OCI-LY1 (cell line): ENCODE data around the gene DNAJC7.

ENCODE experiments used
- H2AFZ ChIP-seq: fragments of 200-600 bp; sonication (generic), shearing (Covaris generic); 2 replicates; pipeline ENCODE4 v1.6.0; 2014; ENCODE audit warnings: antibody characterized with exemption, mild to moderate bottlenecking, low read length
- H3F3A ChIP-seq: fragments of 200-600 bp; sonication (generic), shearing (Covaris generic); 2 replicates; pipeline ENCODE4 v1.6.0; 2014; ENCODE audit warnings: mild to moderate bottlenecking, antibody characterized with exemption, low read length, moderate library complexity; ENCODE audit not compliant: insufficient read depth
- H3K27ac ChIP-seq: fragments of 200-600 bp; sonication (generic); 2 replicates; pipeline ENCODE4 v1.5.1; 2014; ENCODE audit warnings: low read length, mixed run types, mild to moderate bottlenecking, low read depth; ENCODE audit not compliant: poor library complexity, severe bottlenecking
- H3K27me3 ChIP-seq: fragments of 200-600 bp; sonication (generic); 2 replicates; pipeline ENCODE4 v1.6.0; 2014; ENCODE audit warnings: antibody characterized with exemption, mild to moderate bottlenecking, low read length, moderate library complexity; ENCODE audit not compliant: insufficient read depth
- H3K36me3 ChIP-seq: fragments of 200-600 bp; sonication (generic); 2 replicates; pipeline ENCODE4 v1.6.1; 2014; ENCODE audit warnings: mild to moderate bottlenecking, antibody characterized with exemption, low read length, moderate library complexity, mixed read lengths; ENCODE audit not compliant: insufficient read depth
- H3K4me1 ChIP-seq: fragments of 200-600 bp; sonication (generic); 2 replicates; pipeline ENCODE4 v1.5.1; 2014; ENCODE audit warnings: mild to moderate bottlenecking, low read length, moderate library complexity; ENCODE audit not compliant: insufficient read depth, severe bottlenecking
- H3K4me2 ChIP-seq: fragments of 200-600 bp; sonication (generic), shearing (Covaris generic); 2 replicates; pipeline ENCODE4 v1.6.1; 2014; ENCODE audit warnings: low read length
- H3K4me3 ChIP-seq: fragments of 200-600 bp; sonication (generic); 2 replicates; pipeline ENCODE4 v1.5.1; 2014; ENCODE audit warnings: low read length, low read depth, mild to moderate bottlenecking, mixed read lengths; ENCODE audit not compliant: poor library complexity, severe bottlenecking
- H3K79me2 ChIP-seq: fragments of 200-600 bp; shearing (Covaris generic); 2 replicates; pipeline ENCODE4 v1.6.1; 2016; ENCODE audit warnings: mixed run types, low read length, mixed read lengths; ENCODE audit not compliant: insufficient read depth
- H3K9ac ChIP-seq: fragments of 200-600 bp; sonication (generic), shearing (Covaris generic); 2 replicates; pipeline ENCODE4 v1.6.1; 2014; ENCODE audit warnings: mild to moderate bottlenecking, low read length, mixed read lengths
- H3K9me2 ChIP-seq: fragments of 200-600 bp; sonication (generic), shearing (Covaris generic); 2 replicates; pipeline ENCODE4 v1.6.1; 2014; ENCODE audit warnings: low read depth, mild to moderate bottlenecking, low read length, mixed read lengths
- H3K9me3 ChIP-seq: fragments of 200-600 bp; shearing (Covaris generic); 2 replicates; pipeline ENCODE4 v1.6.1; 2014; ENCODE audit warnings: low read length, mixed read lengths
- H4K20me1 ChIP-seq: fragments of 200-600 bp; sonication (generic), shearing (Covaris generic); 2 replicates; pipeline ENCODE4 v1.6.0; 2016; ENCODE audit warnings: mild to moderate bottlenecking, low read length; ENCODE audit not compliant: insufficient read depth
- CTCF ChIP-seq: fragments of 200-600 bp; sonication (generic), shearing (Covaris generic); IDR thresholded peaks from 2 replicates; pipeline ENCODE4 v1.5.1; 2017; ENCODE audit warnings: mild to moderate bottlenecking, antibody characterized with exemption, low read length, moderate library complexity, mixed read lengths
- EZH2 ChIP-seq: fragments of 200-600 bp; sonication (generic), shearing (Covaris generic); IDR thresholded peaks from 2 replicates; pipeline ENCODE4 v1.8.0; 2017; ENCODE audit warnings: borderline replicate concordance, mixed run types, mild to moderate bottlenecking, antibody characterized with exemption, low read length, moderate library complexity, mixed read lengths

DNAJC7 gene

GRCh38 chr17:42055027-42055426 is 37.8 kb upstream of the DNAJC7 start:
- no peak overlapping the region for H3K4me2 ChIP-seq
- no peak overlapping the region for H3K9ac ChIP-seq
- H3K27ac ChIP-seq: no peak overlapping the region
- no peaks in the 10 kb centered on the region for H3K9me2 ChIP-seq
- peaks cover 2% of the 10 kb centered on the region for H3K4me1 ChIP-seq
- no peaks in the 10 kb centered on the region for H3K79me2 ChIP-seq
- H3K36me3 ChIP-seq: no peaks in the 10 kb centered on the region; the same call in 1 of the 2 replicates
- no peak overlapping the region for H2AFZ ChIP-seq
- no peaks in the 10 kb centered on the region for H3F3A ChIP-seq
- H3K9me3 ChIP-seq: no peaks in the 10 kb centered on the region
- no peaks in the 10 kb centered on the region for H4K20me1 ChIP-seq
- H3K27me3 ChIP-seq: peaks cover 27% of the 10 kb centered on the region
- no peak overlapping the region for H3K4me3 ChIP-seq
- TF ChIP-seq CTCF (no peak), EZH2 (no peak)

- H3K27ac ChIP-seq: no peak overlapping the region
- no peaks in the 10 kb centered on the region; the same call in 1 of the 2 replicates for H3K36me3 ChIP-seq
- H3K4me3 ChIP-seq: no peak overlapping the region
- no peaks in the 10 kb centered on the region for H4K20me1 ChIP-seq
- H3K9me2 ChIP-seq: no peaks in the 10 kb centered on the region
- no peaks in the 10 kb centered on the region for H3K9me3 ChIP-seq
- H3K9ac ChIP-seq: no peak overlapping the region
- TF ChIP-seq EZH2 (no peak), CTCF (no peak)
- H3K4me2 ChIP-seq: no peak overlapping the region
- H3K79me2 ChIP-seq: no peaks in the 10 kb centered on the region
- peaks cover 31% of the 10 kb centered on the region for H3K27me3 ChIP-seq
- no peaks in the 10 kb centered on the region for H3F3A ChIP-seq
- H2AFZ ChIP-seq: no peak overlapping the region
- H3K4me1 ChIP-seq: peaks cover 5% of the 10 kb centered on the region
Measured at GRCh38 chr17:42053731-42054500, 36.7 kb upstream of the DNAJC7 start.

GRCh38 chr17:42052346-42052877 is 35.2 kb upstream of the DNAJC7 start:
- peaks cover 5% of the 10 kb centered on the region for H3K4me1 ChIP-seq
- no peak overlapping the region for H3K4me2 ChIP-seq
- H3K9me3 ChIP-seq: no peaks in the 10 kb centered on the region
- no peak overlapping the region for H3K4me3 ChIP-seq
- H3K9me2 ChIP-seq: no peaks in the 10 kb centered on the region
- H2AFZ ChIP-seq: no peak overlapping the region
- no peaks in the 10 kb centered on the region for H4K20me1 ChIP-seq
- no peak overlapping the region for H3K27ac ChIP-seq
- H3K27me3 ChIP-seq: peaks cover 31% of the 10 kb centered on the region
- no peaks in the 10 kb centered on the region; the same call in 1 of the 2 replicates for H3K36me3 ChIP-seq
- H3K79me2 ChIP-seq: no peaks in the 10 kb centered on the region
- no peak overlapping the region for H3K9ac ChIP-seq
- H3F3A ChIP-seq: no peaks in the 10 kb centered on the region
- no peak for TF ChIP-seq CTCF
